GM12873 (cell line): ENCODE measurements around the gene BMPR1B.

Experiments
- CTCF ChIP-seq: IDR thresholded peaks from 2 replicates; pipeline ENCODE4 v1.5.1; 2012; ENCODE audit warnings: low read depth, mild to moderate bottlenecking, moderate library complexity, low read length, control low read depth; ENCODE audit not compliant: insufficient read depth; ENCODE audit errors: missing control alignments

The BMPR1B gene

GRCh38 chr4:94724016-94724790 is 33.6 kb upstream of the BMPR1B start:
- TF ChIP-seq CTCF = no peak

- TF ChIP-seq CTCF = no peak
Observed at GRCh38 chr4:94726524-94727123, 31.1 kb upstream of the BMPR1B start.

- TF ChIP-seq CTCF = no peak
Observed at GRCh38 chr4:94728056-94728766, 29.5 kb upstream of the BMPR1B start.

GRCh38 chr4:94732358-94732698 is 25.4 kb upstream of the BMPR1B start:
- TF ChIP-seq CTCF = no peak

GRCh38 chr4:94739741-94740140 is 18.0 kb upstream of the BMPR1B start:
- no peak for TF ChIP-seq CTCF

- no peak for TF ChIP-seq CTCF
Observed at GRCh38 chr4:94741304-94741703, 16.5 kb upstream of the BMPR1B start.

GRCh38 chr4:94743838-94744237 is 13.9 kb upstream of the BMPR1B start:
- TF ChIP-seq CTCF = no peak
